ENCODE measurements around the gene LETM1.
"Not testable (repeated sequence)": the region's sequence is repeated elsewhere in the genome, so short reads cannot be mapped to it uniquely, and the experiment has no call there.

Gene LETM1

GRCh38 chr4:1851160-1851559 is 4.8 kb downstream of the LETM1 start:
- DNase-seq, result no peak

DNA sequence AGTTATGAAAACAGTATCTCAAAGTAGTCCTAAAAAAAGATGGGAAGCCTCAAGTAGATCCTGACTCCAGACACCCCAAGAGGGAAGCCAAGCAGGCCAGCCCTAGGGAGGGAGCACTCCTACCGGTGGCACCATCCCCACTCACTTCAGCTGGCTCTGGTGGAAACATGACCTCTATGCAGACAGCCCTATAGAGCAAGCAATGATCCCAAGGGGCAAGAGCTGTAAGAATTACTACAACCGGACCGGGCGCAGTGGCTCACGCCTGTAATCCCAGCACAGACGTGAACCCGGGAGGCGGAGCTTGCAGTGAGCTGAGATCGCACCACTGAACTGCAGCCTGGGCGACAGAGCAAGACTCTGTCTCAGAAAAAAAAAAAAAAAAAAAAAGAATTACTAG is 5.7 kb downstream of the LETM1 start:
- DNase-seq, result no peak

DNA sequence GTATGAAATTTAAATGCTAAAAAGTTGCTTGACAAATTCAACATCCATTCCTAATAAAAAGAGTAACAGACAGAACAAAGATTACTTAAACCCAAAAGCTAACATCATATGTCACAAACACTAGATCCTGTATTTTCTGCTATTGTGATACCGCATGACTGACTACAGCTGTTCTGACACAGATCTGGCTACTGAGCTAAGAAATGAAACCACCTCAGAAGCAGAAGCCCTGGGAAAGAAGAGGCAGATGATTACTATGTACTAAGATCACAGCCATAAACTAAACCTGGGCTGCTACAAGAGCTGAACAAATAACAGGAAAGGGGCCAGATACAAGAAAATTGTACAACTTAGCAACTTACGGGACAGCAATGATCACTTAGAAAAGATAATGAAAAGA is 9.4 kb downstream of the LETM1 start:
- DNase-seq, result no peak

DNA sequence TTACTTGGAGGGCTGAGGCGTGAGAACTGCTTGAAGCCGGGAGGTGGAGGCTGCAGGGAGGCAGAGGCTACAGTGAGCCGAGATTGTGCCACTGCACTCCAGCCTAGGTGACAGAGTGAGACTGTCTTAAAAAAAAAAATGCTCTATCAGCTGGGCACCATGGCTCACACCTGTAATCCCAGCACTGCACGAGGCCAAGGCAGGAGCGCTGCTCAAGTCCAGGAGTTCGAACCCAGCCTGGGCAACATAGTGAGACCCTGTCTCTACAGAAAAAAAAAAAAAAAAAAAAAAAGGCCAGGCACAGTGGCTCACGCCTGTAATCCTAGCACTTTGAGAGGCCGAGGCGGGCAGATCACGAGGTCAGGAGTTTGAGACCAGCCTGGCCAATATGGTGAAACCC is 11.3 kb downstream of the LETM1 start:
- DNase-seq, result not testable (repeated sequence)

DNA sequence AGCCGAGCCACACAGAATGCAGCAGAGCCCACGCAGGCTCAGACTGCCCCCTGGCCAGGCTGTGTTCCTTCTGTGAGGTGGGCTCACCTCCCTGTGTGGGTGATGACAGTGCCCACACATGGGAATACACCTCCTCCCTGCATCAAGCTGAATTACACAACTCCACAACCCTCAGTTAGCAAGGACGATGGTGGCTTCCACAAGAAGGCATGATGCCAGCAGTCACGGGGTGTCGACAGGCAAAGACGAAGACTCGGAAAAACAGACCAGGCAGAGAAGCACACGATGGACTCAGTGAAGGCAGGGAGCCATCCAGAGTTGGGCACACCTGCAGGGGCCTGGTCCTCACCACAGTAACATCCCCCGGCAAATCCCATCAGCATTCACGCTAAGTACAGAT is 12.1 kb downstream of the LETM1 start:
- no peak for DNase-seq

GRCh38 chr4:1842993-1843448 is 12.9 kb downstream of the LETM1 start:
- DNase-seq, result no peak

GRCh38 chr4:1842339-1842895 is 13.5 kb downstream of the LETM1 start:
- DNase-seq, result no peak

GRCh38 chr4:1841887-1842210 is 14.1 kb downstream of the LETM1 start:
- no peak for DNase-seq

GRCh38 chr4:1841201-1841886 is 14.6 kb downstream of the LETM1 start:
- DNase-seq, result no peak

- no peak for DNase-seq
These were observed 16.7 kb downstream of the LETM1 start for GRCh38 chr4:1839282-1839681.

DNA sequence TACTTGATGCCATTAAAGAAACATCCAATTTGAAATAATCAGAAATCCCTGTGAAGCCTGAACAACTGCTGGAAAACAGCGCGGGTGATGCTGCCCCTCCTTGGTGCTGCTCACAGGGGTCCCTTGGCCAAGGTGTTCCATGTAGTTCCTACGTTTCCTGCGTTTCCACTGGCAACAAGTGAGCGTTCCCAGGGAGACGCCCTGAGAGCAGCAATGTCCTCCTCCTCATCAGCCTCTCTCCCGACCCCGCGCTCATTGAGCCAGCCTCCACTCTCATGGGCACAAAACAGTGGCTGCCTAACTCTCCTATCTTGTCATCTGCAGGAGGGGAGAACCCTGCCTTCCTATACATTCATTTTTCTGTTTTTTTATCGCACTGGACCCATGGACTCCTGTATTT is 18.9 kb downstream of the LETM1 start:
- no peak for DNase-seq

- DNase-seq, result no peak
These were observed 19.3 kb downstream of the LETM1 start for GRCh38 chr4:1836650-1837049.

GRCh38 chr4:1835836-1836235 is 20.1 kb downstream of the LETM1 start:
- not testable (repeated sequence) for DNase-seq

DNA sequence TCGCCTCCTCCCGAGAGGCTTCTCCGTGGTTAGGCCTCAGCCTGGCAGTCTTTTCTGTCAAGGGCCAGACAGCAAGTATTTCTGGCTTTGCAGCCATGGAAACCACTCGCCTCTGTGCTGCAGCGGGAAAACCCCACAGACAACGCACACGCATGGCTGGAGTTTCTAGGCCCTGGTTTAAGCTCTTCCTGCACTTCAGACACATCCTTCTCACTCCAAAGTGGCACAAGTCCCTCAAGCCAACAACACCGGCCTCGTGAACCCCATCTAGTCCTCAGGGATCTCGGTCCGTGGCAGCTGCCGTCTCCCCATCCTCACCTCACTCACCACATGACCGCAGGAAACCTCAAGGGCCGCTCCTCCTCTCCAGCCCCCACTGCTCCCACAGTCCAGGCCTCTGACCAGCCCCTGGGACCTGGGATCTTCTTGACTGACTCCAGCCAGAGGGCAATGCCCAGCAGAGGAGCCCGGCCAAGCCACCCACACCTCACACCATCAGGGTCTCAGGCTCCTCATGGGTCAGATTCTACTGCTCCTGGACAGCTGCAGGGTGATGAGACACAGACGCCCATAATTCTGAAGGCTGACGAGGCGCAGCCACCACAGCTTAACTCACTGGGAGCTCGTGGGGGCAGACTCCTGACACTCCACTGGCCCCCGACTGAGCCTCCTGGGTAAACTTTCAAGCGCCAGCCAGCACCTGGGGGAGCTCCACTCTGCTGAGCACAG is 21.7 kb downstream of the LETM1 start:
- DNase-seq, result no peak

DNA sequence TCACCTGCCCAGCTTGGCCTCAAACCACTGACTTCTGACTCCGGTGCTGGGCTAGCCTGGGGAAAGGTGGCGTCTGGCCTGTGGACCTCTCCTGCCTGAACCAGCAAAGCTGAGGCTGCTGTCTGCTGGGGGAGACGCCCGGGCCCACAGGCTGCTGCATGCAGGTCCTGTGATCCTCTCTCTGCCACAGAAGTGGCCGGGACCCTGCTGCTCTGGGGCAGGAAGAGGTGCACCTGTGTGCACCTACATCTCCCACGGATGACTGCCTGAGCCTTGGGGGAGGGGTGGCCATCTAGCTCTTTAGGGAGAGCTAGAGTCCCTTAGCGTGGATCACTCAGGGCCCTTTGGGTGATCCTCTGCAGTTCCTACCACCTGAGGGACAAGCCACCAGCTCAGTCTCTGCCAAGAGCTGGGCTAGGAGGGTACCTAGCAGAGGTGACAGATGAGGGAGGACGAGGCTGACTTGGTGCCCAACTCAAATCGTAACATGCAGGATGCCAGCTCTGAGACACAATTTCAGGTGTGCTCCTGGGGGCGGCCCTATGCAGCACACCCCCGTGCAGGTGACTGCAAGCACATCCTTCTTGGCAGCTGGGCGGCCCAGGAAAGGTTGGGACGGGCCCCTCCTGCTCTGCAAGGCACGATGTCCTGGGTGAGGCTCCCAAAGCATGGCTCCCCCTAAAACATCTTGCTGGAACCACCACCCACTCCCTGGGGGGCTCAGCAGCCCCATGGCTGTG is 22.5 kb downstream of the LETM1 start:
- no peak for DNase-seq

DNA sequence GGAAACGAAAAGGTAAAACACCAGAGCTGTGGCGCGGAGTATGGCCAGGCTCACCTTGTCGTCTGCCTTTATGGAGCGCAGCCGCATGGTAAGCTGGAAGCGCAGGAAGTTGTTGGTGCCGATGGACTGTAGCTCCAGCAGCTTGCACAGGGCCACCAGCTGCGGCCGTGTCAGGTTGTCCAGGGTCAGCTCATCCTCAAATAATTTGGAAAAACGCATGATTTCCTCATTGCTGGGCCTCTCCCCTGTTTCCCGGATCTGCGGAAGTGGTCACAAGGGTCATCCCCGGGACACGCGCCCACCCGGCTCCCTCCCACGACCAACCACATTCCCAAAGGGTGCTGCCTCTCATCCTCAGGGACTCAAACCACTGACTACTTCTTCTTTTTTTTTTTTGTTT is 23.3 kb downstream of the LETM1 start:
- no peak for DNase-seq

- DNase-seq, result no peak
These were observed 24.6 kb downstream of the LETM1 start for GRCh38 chr4:1831331-1831730.

DNA sequence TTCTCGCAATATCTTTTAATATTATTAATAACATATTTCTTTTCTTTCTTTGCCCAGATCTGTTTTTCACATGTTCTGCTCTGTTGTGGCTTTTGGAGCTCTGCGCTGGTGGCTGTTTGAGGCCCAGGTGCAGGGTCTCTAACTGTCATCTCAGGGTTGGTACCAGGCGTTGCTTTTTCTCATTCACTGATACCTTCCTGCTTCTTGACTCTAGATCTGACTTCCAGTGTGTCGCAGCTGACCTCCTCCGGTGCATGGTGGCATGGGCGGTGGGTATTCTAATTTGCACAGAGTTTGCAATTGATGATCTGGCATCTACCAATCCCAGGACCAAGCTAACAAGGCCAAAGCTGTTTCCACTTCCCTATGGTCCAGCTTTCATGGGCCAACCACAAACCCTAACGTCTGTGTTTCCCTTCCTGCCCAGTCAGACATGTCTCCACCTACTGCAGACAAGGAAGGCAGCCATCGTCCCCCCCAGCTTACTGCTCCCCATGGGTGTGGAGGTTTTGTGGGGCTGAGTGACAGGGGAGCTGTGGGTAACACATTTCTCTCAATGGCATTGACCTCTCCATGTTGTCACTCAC is 25.2 kb downstream of the LETM1 start:
- DNase-seq, result no peak

GRCh38 chr4:1830234-1830633 is 25.7 kb downstream of the LETM1 start:
- no peak for DNase-seq

- DNase-seq, result no peak
These were observed 29.2 kb downstream of the LETM1 start for GRCh38 chr4:1826531-1827350.

- DNase-seq, result no peak
These were observed 30.6 kb downstream of the LETM1 start for GRCh38 chr4:1825326-1825725.

GRCh38 chr4:1824746-1825145 is 31.2 kb downstream of the LETM1 start:
- no peak for DNase-seq
